ENCODE measurements around the gene PIK3C2G.

Gene PIK3C2G

GRCh38 chr12:18427520-18427919, 166.2 kb downstream of the PIK3C2G start:
- DNase-seq: peak in 1 of 3 experiments; percentile 41

DNA sequence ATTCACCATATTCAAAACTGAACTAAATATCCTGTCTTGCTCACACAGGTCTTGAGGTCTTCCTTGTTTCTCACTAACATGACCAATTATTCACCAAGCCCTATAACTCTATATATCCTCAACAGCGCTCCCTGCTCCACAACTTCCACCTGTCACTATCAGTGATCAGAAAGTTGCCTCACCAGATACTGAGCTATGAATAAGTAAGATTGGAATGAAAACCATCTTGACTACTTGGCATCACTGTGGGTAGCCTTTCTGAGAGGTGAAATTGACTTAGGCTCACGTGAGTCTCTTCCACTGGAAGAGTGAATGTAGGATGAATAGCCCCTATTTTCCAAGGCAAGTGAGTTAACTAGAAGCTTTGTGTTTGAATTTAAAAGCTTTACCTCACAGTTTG, 167.1 kb downstream of the PIK3C2G start:
- DNase-seq: no peak

GRCh38 chr12:18429366-18429765, 168.0 kb downstream of the PIK3C2G start:
- no peak for DNase-seq

DNA sequence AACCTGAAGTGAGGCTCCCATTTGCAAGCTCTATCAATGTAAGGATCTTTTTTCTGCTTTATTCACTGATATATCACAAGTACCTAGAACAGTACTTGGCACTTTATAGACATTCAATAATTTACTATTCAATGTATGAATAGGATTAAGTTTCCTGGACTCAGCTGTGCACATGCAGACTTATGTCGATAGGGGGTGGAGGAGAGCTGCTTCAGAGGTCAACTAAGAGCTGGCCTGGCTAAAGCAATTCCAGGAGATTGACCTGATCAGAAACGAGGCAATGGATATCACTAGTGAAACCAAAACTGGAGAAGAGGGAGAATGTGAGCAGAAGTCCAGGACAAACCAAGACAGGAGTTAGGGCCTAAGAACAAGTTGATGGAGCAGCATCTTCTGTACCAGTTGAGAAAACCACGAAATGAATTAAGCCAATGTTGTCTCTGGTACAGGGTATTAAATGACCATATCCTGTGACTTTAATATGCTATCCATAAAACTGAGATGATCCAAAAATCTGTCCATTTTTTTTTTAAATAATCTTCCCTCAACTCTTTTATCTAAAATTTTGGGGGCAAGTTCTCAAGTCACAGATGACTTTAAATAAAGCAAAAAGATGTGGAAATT, 169.2 kb downstream of the PIK3C2G start:
- DNase-seq: peak; percentile 36 to 75 (median 42)

DNA sequence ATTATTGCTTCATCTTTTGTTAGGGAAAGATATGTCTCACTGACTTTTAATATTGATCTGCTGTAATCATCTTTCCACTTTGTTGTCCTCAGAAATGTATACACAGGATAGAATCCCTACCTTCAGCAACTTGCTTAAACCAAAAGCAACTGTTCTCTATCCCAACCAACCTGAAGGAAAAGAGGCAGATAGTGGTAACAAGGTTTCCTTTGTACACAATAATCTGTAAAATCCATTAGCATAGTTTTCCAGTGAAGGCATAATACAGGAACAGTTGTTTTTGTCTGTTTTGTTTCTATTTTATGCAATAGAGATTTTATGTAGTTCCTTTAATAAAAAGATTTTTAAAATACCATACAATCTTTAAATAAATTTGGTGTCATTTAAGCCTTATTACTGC, 170.5 kb downstream of the PIK3C2G start:
- no peak for DNase-seq

DNA sequence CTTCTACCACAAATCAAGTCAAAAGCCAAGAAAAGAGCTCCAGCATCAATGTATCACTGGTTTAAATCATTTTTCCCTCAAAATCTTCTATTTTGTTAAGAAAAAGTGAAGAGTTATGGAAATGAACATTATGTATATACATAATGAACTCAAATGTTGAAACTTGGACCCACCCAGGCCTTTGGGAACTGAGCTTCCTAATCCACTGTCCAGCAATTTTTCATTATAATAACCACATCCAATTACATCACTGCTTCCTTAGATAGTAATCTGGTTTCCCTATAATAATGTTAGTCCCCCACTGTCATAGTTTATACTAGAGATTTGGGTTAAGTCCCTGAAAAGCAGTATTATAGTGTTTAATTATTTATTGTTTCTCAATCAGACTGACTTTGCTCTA, 170.9 kb downstream of the PIK3C2G start:
- DNase-seq: no peak

DNA sequence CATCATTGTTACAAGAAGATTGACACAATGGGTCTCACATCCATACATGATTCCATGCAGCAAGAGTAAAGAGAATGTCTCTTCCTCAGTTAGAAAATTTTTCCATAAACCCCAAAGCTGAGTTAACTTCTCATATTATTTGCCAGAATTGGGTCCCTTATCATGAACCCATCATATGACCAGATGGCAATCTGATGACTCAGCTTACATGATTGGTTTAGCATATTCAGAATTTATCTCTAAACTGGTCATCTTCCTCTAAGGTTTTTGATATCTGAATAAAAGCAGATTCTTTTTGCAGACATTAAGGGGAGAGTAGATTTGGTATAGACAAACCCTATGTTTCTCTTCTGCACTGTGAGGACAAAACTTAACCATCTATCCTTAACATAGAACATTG, 174.9 kb downstream of the PIK3C2G start:
- DNase-seq: no peak

- DNase-seq: no peak
Observed at GRCh38 chr12:18439541-18439940, 178.2 kb downstream of the PIK3C2G start.

- DNase-seq: no peak
Observed at GRCh38 chr12:18443768-18444437, 182.6 kb downstream of the PIK3C2G start.

DNA sequence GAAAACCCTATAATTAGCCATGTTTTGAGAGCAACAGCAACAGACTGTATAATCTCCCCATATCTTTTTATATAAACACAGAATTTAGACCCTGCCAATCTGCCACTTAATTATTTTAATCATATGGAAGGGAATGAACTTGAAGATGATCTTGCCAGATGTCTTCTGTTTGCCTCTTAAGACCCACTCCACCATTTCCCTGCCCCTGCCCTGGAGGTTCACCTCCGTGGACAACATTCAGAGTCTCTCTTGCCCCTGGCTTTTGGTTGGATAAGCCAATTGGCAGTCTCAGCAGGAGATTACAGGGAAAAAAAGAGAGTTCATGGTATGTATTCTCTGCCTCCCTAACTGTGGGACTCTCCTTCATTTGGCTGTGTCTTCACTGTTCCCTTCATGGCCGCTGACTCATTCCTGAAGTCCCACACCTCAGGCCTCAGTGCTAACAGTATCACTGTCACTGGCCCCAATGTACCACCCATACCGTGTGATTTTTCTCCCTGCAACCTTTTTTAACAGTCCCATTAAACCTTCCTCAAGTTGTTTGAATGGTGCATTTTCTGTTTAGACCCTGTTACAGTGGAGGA, 184.8 kb downstream of the PIK3C2G start:
- peak in 1 of 3 experiments; percentile 66 for DNase-seq

DNA sequence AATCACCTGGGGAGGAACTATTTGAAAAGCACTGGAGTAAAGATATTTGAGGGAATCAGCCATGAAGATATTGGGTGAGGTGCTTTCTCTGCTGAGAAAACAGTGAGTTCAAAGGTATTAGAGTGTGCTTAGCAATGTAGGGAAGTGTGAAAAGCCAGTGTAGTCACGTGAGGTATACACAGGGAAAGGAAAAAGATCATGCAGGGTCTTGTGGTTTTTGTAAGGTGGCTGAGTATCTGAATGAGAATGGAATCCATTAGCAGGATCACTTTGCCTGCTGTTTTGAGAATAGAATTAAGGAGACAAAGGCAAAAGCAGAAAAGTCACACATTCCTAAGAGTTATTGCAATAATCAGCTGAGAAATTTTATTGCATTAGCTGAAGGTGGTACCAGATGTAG, 193.0 kb downstream of the PIK3C2G start:
- no peak for DNase-seq

DNA sequence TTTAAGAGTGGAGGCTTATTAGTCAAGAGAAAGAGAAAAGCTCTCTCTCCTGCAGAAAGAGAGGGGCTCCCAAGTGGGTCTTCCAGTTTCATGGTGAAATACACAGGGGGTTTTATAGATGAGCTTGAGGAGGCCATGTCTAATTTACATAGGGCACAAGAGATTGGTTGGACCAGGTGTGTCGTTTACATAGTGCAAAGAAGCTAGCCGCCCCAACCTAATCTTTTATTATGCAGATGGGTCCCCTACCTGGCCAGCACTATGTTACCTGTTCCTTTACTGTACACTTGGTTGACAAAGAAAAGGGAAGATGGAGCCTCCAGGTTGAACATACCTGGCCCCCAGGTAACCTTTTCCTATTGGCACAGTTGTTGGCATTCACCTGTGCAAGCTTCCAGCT, 195.0 kb downstream of the PIK3C2G start:
- DNase-seq: no peak

- DNase-seq: no peak
Observed at GRCh38 chr12:18457362-18457761, 196.0 kb downstream of the PIK3C2G start.

DNA sequence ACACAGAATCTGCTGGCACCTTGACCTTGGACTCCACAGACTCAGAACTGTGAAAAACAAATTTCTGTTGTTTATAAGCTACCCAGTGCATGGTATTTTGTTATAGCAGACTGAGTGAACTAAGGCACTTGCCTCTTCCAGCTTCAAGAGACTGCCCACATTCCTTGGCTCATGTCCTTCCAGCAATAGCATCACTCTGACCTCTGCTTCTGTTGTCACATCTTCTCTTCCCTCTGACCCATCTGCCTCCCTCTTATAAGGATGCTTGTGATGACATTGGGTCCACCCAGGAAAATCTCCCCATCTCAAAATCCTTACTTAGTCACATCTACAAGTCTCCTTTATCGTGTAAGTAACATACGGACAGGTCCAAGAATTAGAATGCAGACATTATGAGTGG, 200.4 kb downstream of the PIK3C2G start:
- DNase-seq: no peak

- DNase-seq: no peak
Observed at GRCh38 chr12:18462442-18462841, 201.1 kb downstream of the PIK3C2G start.

DNA sequence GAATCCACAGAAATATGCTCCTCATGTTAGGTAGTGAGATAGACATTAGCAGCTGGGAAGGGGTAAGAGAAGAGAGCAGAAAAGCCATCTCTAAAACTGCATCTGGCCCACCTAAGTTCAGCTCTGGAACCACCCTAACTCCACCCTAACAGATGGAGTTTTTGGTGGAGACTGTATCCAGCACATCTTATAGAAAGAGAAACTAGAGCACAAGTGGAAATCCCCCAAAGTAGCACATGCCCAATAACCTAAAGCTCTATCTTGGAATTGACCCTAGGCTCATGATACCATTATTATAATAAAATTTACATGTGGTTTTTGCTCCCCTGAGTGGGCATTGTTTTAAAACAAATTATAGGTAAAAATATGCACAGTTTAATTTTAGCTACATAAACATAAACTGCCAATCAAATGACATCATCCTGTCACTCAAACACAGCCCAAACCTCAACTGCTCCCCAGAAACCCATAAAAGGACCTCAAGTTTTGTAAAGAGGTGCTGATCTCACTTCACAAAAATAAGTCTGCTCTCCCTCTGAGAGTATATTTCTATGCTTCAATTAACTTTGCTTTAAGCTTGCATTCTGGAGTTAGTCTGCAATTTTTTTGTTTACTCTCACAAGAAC, 206.4 kb downstream of the PIK3C2G start:
- no peak for DNase-seq

DNA sequence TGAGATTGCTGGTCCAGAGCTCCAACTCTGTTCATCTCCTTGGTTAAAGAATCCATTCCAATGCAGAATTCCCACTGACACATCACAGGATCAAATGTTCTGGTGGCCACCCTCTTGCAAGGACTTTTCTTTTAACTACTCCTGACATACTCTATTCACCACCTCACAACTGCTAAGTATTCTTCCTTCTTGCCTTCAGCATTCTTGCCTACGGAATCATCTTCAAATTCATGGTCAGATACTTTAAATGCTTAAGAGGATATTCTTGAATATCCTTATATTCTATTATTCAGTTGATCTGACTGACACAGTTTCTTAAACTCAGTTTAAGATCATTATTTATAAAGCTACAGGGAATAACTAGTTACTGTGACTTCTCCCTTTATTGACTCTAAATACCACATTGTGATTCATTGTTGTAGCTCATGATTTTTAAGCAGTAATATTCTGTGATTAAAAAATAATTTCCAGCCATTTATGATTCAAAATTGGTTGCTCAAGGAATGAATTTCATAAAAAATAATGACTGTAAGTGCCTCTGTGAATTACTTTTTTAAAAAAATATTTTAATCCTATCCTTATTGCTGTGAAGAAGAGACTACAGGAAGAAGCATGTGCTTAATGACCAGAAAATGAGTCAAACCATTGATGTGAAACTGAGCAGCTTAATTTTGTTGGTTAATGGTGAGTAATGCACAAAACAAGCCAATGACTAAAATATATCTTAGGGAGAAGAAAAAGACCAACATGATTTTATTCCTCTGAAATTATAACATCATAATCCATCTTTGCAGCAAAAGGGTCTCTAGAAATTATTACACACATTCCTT, 207.1 kb downstream of the PIK3C2G start:
- DNase-seq: no peak

DNA sequence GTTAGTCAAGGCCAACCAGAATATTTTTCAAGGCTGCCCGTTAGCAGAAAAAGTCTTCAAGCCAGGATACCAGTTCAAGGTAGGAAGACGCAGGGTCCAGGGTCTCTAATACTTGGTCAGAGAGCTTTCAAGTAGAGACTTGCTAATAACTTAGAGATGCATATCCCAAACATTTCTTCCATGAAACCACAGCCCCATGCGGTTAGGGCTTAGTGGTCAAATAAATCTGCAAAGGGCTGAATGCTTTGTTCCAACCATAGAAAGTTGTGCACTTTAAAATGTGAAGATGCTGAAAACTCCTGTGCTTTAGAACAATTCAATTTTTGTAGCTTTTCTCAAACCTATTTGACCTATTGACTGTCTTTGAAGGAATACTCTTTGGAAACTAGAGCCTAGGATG, 208.9 kb downstream of the PIK3C2G start:
- no peak for DNase-seq

GRCh38 chr12:18472304-18472703, 211.0 kb downstream of the PIK3C2G start:
- no peak for DNase-seq

DNA sequence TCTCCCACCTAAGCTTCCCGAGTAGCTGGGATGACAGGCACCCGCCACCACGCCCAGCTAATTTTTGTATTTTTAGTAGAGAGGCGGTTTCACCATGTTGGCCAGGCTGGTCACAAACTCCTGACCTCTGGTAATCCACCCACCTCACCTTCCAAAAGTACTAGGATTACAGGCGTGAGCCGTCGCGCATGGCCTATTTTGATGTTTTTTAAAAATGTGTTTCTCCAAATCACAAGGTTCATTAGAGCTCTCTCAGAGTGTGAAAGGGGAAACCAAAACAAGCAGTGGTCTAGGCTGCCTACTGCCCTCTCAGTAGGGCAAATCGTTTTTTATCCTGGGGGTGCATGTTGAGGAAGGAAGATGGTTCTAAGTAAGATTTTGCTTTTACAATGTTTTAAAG, 211.5 kb downstream of the PIK3C2G start:
- DNase-seq: no peak

DNA sequence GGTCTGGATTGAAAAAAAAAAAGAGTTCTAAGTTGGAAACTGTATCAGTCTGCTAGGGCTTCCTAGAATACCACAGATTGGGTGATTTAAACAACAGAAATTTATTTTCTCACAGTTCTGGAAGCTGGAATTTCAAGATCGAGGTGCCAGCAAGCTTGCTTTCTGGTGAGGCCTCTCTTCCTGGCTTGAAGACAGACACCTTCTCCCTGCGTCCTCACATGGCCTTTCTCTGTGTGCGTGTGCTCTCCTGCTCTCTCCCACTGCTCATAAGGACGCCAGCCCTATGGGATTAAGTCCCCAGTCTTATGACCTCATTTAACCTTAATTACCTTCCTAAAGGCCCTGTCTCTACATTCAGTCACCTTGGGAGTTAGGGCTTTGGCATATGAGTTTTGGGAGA, 215.5 kb downstream of the PIK3C2G start:
- DNase-seq: peak in 1 of 3 experiments; percentile 33

DNA sequence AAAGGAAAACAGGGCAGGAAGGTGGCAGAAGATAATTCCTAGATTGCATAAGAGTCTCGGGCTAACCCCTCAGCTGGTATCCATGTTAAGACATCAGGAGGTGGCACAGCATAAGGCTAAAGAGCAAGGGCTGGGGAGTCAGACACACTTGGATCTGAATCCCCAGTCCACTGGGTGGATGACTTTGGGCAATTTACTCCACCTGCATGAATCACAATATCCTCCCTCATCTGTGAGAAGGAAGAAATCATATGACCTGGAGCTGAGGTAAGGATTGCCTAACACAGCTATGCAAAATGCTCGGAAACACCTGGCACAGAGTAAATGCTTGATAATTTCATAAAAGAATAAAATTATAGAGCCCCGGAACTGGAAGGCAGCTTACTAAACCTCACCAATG, 217.9 kb downstream of the PIK3C2G start:
- no peak for DNase-seq

DNA sequence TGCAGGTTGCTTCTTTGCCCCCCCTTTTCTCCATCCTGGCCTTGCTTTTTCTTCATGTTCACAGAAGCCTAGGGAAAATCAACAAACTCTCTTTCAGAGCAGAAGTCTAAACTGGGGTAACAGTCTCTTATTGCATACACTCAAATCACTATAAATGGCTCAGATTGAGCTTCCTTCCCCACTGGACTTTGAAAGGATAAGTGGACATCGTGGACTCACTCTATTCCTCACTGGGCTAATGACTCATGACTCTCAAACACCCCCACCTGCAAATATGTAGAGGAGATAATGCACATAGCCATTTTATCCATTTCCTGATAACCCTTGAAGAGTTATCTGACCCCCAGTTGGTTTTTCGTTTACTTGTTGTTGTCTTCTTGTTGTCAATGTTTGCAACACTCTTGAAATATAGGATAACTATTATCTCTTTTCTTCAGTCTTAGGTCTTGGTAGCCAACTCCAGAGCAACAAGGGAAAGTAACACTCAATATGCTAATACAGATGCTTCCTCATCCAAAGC, 221.3 kb downstream of the PIK3C2G start:
- no peak for DNase-seq
